Measurements from ENCODE around the gene COL4A6.

- TF ChIP-seq EZH2phosphoT487 (IDR thresholded peaks at IDR 0.05; ENCODE audit: low read depth, severe bottlenecking, unreplicated experiment), result no peak
- TF ChIP-seq EZH2 (IDR thresholded peaks at IDR 0.05; ENCODE audit: borderline replicate concordance), result no peak
Observed at GRCh38 chrX:108420481-108420880, 17.7 kb downstream of the COL4A6 start.

Data from hepatocyte (in vitro differentiated cells).